SK-N-SH treated with all-trans-retinoic acid at 6 μM for 48 hours (cell line): ENCODE results near the gene MYL4.

ENCODE experiments used
- ARNTL ChIP-seq: fragments of 450-650 bp; formaldehyde crosslinking; IDR thresholded peaks from 2 replicates; pipeline ENCODE4 v1.5.0; 2020; ENCODE audit warnings: low read depth, mild to moderate bottlenecking, moderate library complexity, borderline replicate concordance
- BACH2 ChIP-seq: fragments of 250-450 bp; sonication (Bioruptor Pico); IDR thresholded peaks from 2 replicates; pipeline ENCODE4 v1.9.0; 2021; ENCODE audit warnings: mild to moderate bottlenecking, borderline replicate concordance
- CSDC2 ChIP-seq: fragments of 250-450 bp; sonication (Bioruptor Pico); IDR thresholded peaks from 2 replicates; pipeline ENCODE4 v1.5.0; 2020; ENCODE audit warnings: mild to moderate bottlenecking, moderate library complexity
- GLIS3 ChIP-seq: fragments of 250-450 bp; sonication (Bioruptor Pico); IDR thresholded peaks from 2 replicates; pipeline ENCODE4 v1.5.0; 2020; ENCODE audit warnings: mild to moderate bottlenecking, moderate library complexity
- OSR1 ChIP-seq: fragments of 250-450 bp; sonication (Bioruptor Pico); IDR thresholded peaks from 2 replicates; pipeline ENCODE4 v1.8.0; 2022; ENCODE audit warnings: moderate library complexity, mild to moderate bottlenecking, inconsistent platforms
- RARB ChIP-seq: fragments of 250-450 bp; sonication (Bioruptor Pico); IDR thresholded peaks from 2 replicates; pipeline ENCODE4 v1.8.0; 2021; ENCODE audit warnings: mild to moderate bottlenecking, moderate library complexity
- SNAI2 ChIP-seq: fragments of 250-450 bp; sonication (Bioruptor Pico); IDR thresholded peaks from 2 replicates; pipeline ENCODE4 v1.5.0; 2020; ENCODE audit warnings: mild to moderate bottlenecking, moderate library complexity
- TOX ChIP-seq: fragments of 250-450 bp; sonication (Bioruptor Pico); IDR thresholded peaks from 2 replicates; pipeline ENCODE4 v1.8.0; 2021; ENCODE audit warnings: mild to moderate bottlenecking, moderate library complexity, borderline replicate concordance
- ZFP3 ChIP-seq: fragments of 250-450 bp; sonication (Bioruptor Pico); IDR thresholded peaks from 2 replicates; pipeline ENCODE4 v1.5.0; 2020; ENCODE audit warnings: mild to moderate bottlenecking, moderate library complexity
- ZFP30 ChIP-seq: fragments of 450-650 bp; formaldehyde crosslinking; IDR thresholded peaks from 2 replicates; pipeline ENCODE4 v1.5.0; 2022; ENCODE audit warnings: mild to moderate bottlenecking, moderate library complexity
- ZNF8 ChIP-seq: fragments of 450-650 bp; formaldehyde crosslinking; IDR thresholded peaks from 2 replicates; pipeline ENCODE4 v1.5.0; 2020; ENCODE audit warnings: mild to moderate bottlenecking, moderate library complexity
- TF ChIP-seq, protein P1 (sequence below): fragments of 250-450 bp; sonication (Bioruptor Pico); IDR thresholded peaks from 2 replicates; pipeline ENCODE4 v1.5.1; 2020; ENCODE audit warnings: low read depth, mild to moderate bottlenecking, moderate library complexity
- TF ChIP-seq, protein P2 (sequence below): fragments of 250-450 bp; sonication (Bioruptor Pico); IDR thresholded peaks from 2 replicates; pipeline ENCODE4 v1.8.0; 2020; ENCODE audit warnings: mild to moderate bottlenecking, moderate library complexity, borderline replicate concordance
- TF ChIP-seq, protein P3 (sequence below): fragments of 250-450 bp; sonication (Bioruptor Pico); IDR thresholded peaks from 2 replicates; pipeline ENCODE4 v1.5.1; 2021; ENCODE audit warnings: mild to moderate bottlenecking, moderate library complexity

DNA sequence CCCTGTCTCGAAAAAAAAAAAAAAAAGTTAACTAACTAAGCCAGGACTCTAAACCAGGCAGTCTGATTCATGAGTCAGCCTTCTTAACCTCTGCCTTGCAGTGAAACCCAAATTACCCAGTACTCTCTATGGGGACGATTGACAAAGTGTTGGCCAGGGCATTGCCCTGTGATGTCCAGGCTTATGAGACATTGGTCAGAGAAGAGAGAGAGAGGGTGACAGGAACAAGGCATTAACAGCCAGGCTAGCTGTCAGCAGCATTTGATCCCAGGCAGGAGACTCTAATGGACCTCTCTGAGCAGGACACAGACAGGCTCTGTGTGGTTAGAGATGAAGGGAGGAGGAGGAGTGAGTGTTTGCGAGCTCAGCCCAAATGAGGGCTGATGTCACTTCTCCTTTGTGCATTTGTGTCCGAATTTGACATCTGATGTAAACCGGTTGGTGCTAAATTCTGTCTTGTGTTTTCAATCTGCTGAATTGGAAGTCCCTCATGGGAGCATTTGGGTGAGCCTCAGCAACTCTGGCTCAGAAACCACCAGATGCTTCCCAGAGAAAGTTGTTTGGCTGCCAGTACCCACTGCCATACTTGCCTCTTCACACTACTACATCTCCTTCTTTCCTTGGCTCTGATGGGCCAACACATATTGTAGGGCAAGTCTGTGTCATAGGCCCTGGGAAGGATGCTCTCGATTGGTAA is 4.3 kb upstream of the MYL4 start:
- TF ChIP-seq OSR1 (CRISPR knock-in tag), result no peak
- TF ChIP-seq, protein P1, sequence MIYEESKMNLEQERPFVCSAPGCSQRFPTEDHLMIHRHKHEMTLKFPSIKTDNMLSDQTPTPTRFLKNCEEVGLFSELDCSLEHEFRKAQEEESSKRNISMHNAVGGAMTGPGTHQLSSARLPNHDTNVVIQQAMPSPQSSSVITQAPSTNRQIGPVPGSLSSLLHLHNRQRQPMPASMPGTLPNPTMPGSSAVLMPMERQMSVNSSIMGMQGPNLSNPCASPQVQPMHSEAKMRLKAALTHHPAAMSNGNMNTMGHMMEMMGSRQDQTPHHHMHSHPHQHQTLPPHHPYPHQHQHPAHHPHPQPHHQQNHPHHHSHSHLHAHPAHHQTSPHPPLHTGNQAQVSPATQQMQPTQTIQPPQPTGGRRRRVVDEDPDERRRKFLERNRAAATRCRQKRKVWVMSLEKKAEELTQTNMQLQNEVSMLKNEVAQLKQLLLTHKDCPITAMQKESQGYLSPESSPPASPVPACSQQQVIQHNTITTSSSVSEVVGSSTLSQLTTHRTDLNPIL, result no peak
- TF ChIP-seq, protein P2, sequence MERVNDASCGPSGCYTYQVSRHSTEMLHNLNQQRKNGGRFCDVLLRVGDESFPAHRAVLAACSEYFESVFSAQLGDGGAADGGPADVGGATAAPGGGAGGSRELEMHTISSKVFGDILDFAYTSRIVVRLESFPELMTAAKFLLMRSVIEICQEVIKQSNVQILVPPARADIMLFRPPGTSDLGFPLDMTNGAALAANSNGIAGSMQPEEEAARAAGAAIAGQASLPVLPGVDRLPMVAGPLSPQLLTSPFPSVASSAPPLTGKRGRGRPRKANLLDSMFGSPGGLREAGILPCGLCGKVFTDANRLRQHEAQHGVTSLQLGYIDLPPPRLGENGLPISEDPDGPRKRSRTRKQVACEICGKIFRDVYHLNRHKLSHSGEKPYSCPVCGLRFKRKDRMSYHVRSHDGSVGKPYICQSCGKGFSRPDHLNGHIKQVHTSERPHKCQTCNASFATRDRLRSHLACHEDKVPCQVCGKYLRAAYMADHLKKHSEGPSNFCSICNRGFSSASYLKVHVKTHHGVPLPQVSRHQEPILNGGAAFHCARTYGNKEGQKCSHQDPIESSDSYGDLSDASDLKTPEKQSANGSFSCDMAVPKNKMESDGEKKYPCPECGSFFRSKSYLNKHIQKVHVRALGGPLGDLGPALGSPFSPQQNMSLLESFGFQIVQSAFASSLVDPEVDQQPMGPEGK (CRISPR knock-in tag), result no peak
- no peak for TF ChIP-seq ARNTL (CRISPR knock-in tag)
- no peak for TF ChIP-seq BACH2
- no peak for TF ChIP-seq ZFP3 (CRISPR knock-in tag)
- no peak for TF ChIP-seq RARB (CRISPR knock-in tag)
- TF ChIP-seq, protein P3, sequence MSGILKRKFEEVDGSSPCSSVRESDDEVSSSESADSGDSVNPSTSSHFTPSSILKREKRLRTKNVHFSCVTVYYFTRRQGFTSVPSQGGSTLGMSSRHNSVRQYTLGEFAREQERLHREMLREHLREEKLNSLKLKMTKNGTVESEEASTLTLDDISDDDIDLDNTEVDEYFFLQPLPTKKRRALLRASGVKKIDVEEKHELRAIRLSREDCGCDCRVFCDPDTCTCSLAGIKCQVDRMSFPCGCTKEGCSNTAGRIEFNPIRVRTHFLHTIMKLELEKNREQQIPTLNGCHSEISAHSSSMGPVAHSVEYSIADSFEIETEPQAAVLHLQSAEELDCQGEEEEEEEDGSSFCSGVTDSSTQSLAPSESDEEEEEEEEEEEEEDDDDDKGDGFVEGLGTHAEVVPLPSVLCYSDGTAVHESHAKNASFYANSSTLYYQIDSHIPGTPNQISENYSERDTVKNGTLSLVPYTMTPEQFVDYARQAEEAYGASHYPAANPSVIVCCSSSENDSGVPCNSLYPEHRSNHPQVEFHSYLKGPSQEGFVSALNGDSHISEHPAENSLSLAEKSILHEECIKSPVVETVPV, result no peak
- TF ChIP-seq ZFP30 (CRISPR knock-in tag), result no peak
- no peak for TF ChIP-seq TOX
- TF ChIP-seq GLIS3 (CRISPR knock-in tag), result no peak
- no peak for TF ChIP-seq SNAI2
- no peak for TF ChIP-seq ZNF8 (CRISPR knock-in tag)
- no peak for TF ChIP-seq CSDC2 (CRISPR knock-in tag)
